Keratinocyte (primary cell): ENCODE data around the gene KIF2C.

Source experiments
- CTCF ChIP-seq, 3 experiments: IDR thresholded peaks in 1 of 3; conservative IDR thresholded peaks in 1 of 3; optimal IDR thresholded peaks in 1 of 3; 2 replicates in 2 of 3; 3 replicates in 1 of 3; pipeline versions ENCODE3 to v1.5.1; 2011; ENCODE audit warnings: low read length in 3 of 3, mild to moderate bottlenecking in 3 of 3, moderate library complexity in 2 of 3, control low read depth in 1 of 3, inconsistent platforms in 1 of 3; ENCODE audit not compliant: insufficient read depth in 2 of 3; ENCODE audit errors: extremely low read depth in 1 of 3
- EZH2 ChIP-seq: IDR thresholded peaks from one replicate; pipeline ENCODE4 v1.6.1; 2012; ENCODE audit warnings: inconsistent platforms, mild to moderate bottlenecking, low read length, moderate library complexity

GRCh38 chr1:44803062-44803311 lies 63.4 kb downstream of the KIF2C start:
- TF ChIP-seq CTCF (optimal IDR thresholded peaks at IDR 0.05 in 1 of 3, IDR thresholded peaks at IDR 0.05 in 1 of 3, conservative IDR thresholded peaks at IDR 0.05 in 1 of 3; ENCODE audit: extremely low read depth in 1 of 3, insufficient read depth in 2 of 3, low read length in 3 of 3) (no peak), EZH2 (no peak)
